Measurements from ENCODE around the gene SLC38A11. TPM values are rescaled to one million over a fixed set of nuclear protein-coding genes. Genes with fewer than 3 reads are reported as not detected.
A peak's percentile ranks its signal among the peaks of the same experiment; 100 is the strongest.

The SLC38A11 gene
- total and polyA plus RNA-seq, 2 of the 13 experiments (the other 11 are each of a cell fraction or from before 2014, with no cell fraction given), result 14.0 to 14.3 TPM

GRCh38 chr2:164887434-164888144 lies 67.7 kb downstream of the SLC38A11 start (continued):
- TF ChIP-seq UBTF (CRISPR knock-in tag; IDR thresholded peaks at IDR 0.05), result no peak
- peak; percentile 70; the same call in 1 of the 2 replicates for TF ChIP-seq ZNF614 (CRISPR knock-in tag; IDR thresholded peaks at IDR 0.05; ENCODE audit: borderline replicate concordance)
- no peak for TF ChIP-seq MXD1 (CRISPR knock-in tag; IDR thresholded peaks at IDR 0.05)
- no peak for TF ChIP-seq GRHL1 (CRISPR knock-in tag; conservative IDR thresholded peaks at IDR 0.05)
- no peak for TF ChIP-seq NFE2L2 (IDR thresholded peaks at IDR 0.05; ENCODE audit: low read length)
- TF ChIP-seq ELF3 (CRISPR knock-in tag; IDR thresholded peaks at IDR 0.05), result peak; percentile 100
- TF ChIP-seq SOX5 (CRISPR knock-in tag; IDR thresholded peaks at IDR 0.05; ENCODE audit: borderline replicate concordance), result peak; percentile 94
- TF ChIP-seq CREM (IDR thresholded peaks at IDR 0.05), result peak; percentile 91
- TF ChIP-seq CREM (CRISPR knock-in tag; IDR thresholded peaks at IDR 0.05), result no peak
- no peak for TF ChIP-seq ZNF382 (CRISPR knock-in tag; IDR thresholded peaks at IDR 0.05; ENCODE audit: borderline replicate concordance)
- peak; percentile 69 for TF ChIP-seq ATF1 (CRISPR knock-in tag; IDR thresholded peaks at IDR 0.05)
- TF ChIP-seq ETS1 (CRISPR knock-in tag; IDR thresholded peaks at IDR 0.05), result no peak
- peak; percentile 69 for TF ChIP-seq FOXK1 (CRISPR knock-in tag; IDR thresholded peaks at IDR 0.05; ENCODE audit: borderline replicate concordance, low read depth)
- no peak for TF ChIP-seq ZNF101 (CRISPR knock-in tag; IDR thresholded peaks at IDR 0.05; ENCODE audit: borderline replicate concordance, low read depth)
- TF ChIP-seq HNRNPLL (IDR thresholded peaks at IDR 0.05; ENCODE audit: low read depth, low read length, poor library complexity, severe bottlenecking), result no peak
- TF ChIP-seq KAT8 (CRISPR knock-in tag; IDR thresholded peaks at IDR 0.05), result peak; percentile 74
- TF ChIP-seq ZNF569 (CRISPR knock-in tag; IDR thresholded peaks at IDR 0.05; ENCODE audit: borderline replicate concordance), result no peak
- TF ChIP-seq ZSCAN21 (CRISPR knock-in tag; IDR thresholded peaks at IDR 0.05; ENCODE audit: borderline replicate concordance), result no peak
- no peak for TF ChIP-seq NR0B2 (CRISPR knock-in tag; IDR thresholded peaks at IDR 0.05)

Data from HepG2 (cell line).